KBM-7 (cell line): ENCODE results near the gene GRPEL1.
"Not testable (repeated sequence)": the region's sequence is repeated elsewhere in the genome, so short reads cannot be mapped to it uniquely, and the experiment has no call there.

Experiments
- DNase-seq: peaks from one replicate; pipeline ENCODE4 v3.0.0-alpha.2; 2015
- in situ Hi-C: fragments of 300-500 bp; cut with MboI; formaldehyde crosslinking; loops from 2 replicates; pipeline ENCODE4 v1.14.3; 2020; ENCODE audit warnings: low sequenced_read_pairs, low pct_unique_long_range_greater_than_20kb, mixed read lengths

Gene GRPEL1

DNA sequence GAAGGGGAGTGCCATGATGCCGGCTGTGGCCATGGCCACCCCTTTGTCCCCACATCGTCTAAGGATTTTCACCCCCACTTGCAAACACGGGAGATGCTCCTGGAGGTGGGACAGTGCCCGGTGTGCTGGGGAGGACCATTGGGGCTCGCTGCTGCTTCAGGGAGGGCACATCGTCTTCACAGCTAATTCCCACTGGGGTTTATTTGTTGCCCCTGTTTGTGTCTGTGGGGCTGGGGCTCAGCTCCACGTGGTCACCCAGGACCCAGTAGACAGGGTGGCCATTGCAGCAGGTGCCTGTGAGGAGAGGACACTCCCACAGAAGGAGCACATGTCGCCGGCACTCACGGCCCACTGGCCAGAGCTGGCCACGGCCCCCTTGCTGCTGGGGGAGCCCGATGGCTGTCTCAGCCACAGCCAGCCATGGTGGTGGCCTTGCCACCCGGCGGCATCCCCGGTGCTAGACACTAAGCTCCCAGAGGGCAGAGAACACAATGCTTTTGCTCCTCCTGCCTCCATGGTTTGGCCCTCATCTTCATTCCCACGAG, 27.8 kb upstream of the GRPEL1 start:
- no peak for DNase-seq
- in situ Hi-C loops = no loop called here

DNA sequence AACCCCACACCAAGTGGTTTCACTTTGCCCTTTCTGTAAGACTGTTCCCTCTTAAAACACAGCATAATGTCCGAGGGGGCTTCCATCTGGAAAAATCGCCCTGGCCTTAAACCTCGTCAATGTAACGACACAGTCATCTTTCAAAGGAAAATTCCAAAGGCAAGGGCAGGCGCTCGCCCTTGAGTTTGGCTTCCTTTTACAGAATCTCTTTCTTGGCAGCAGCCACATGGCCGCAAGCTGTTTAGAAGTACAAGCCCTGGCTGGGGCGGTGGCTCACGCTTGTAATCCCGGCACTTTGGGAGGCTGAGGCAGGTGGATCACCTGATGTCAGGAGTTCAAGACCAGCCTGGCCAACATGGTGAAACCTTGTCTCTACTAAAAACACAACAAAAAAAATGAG, 27.1 kb upstream of the GRPEL1 start:
- DNase-seq = no peak
- in situ Hi-C loops = no loop called here

DNA sequence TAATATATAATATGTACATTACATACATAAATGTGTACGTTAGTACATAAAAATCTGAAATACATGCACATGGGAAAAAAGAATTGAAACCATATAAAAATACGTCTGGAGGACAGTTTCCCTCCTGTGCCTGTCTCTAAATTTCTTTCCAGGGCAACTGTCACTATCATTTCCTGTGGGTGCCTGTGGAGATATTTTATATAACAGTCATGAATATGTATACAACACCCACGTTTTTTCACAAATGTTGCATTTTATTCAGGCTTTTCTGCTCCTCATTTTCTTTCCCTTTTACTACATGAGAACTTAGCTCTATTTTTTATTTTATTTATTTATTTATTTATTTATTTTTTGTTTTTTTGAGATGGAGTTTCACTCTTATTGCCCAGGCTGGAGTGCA, 24.2 kb upstream of the GRPEL1 start:
- in situ Hi-C loops = no loop called here
- no peak for DNase-seq

DNA sequence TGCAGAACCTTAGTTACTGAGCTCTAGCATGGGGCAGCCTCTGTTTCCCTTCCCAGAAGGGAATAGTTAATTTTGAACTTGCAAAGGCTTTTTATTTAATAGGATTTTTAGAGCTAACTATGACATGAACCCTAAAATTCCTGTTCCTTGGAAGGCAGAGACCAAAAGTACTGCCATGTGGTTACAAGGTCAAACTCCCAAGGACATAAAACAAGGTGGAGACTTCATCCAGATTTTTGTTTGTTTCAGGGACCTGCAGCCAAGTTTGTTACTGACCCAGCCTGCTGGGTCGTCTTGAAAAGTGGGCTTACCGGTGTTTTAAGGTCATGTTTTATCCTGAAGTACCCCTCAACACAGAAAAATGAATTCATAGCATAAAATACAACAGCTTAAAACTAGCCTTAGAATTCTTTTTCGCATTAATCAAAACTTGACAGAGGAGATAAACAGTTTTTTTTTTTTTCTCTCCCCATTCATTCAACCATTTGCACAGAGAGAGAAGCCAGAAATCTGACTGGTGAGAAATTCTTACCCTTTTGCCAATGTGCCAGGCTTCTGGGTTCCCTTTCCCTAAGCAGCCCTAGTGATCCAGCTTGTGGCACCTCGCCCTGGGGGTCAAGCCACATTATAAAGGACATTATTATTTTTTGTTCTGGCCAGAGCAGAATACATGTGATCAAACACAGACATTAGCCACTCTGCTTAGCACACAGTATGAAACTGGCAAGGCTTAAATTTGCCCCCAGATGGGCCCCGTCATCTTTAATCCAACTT, 21.5 kb upstream of the GRPEL1 start:
- in situ Hi-C loops = no loop called here
- no peak for DNase-seq

DNA sequence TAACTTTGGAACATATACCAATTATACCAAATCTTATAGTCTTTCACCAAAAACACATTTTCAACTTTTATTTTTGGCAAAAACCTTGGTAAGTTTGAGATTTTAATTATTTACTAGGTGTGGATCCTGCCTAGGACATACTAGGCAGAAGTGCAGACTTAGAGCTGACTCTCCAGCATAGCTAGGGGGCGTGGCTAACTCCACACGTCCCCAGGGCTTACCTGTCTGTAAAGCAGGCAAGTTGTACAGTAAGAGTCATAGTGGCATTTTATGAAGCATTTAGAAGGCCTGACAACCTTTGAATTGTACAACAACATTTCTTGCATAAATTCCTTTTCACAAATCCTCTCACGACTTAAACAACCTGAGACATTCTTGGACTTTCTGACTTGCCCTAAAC, 19.2 kb upstream of the GRPEL1 start:
- in situ Hi-C loops = no loop called here
- no peak for DNase-seq

DNA sequence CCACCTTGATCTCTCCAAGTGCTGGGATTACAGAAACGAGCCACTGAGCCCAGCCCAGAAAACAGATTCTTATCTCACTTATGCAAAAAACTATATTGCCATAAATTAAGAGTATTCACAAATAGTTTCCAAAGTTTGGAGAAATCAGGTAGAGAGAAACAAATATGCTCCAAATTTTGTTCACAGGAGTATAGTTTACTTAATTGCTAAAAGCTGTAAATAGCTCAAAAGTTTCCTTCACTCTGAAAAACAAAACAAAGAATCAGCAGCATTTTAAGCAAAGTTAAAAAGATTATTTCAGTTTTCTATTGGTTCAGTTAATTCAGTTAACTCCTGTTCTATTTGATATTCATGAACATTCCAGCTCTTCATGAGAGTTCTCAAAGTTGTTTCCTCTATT, 18.5 kb upstream of the GRPEL1 start:
- DNase-seq = no peak
- in situ Hi-C loops = no loop called here

DNA sequence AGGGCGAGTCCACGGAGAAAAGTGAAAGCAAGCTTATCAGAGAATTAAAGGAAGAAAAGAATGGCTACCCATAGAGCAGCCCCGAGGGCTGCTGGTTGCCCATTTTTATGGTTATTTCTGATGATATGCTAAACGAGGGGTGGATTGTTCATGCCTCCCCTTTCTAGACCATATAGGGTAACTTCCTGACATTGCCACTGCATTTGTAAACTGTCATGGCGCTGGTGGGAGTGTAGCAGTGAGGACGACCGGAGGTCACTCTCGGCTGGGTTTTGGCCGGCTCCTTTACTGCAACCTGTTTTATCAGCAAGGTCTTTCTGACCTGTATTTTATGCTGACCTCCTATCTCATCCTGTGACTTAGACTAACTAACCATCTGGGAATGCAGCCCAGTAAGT, 16.7 kb upstream of the GRPEL1 start:
- DNase-seq, in situ Hi-C loops: not testable (repeated sequence)

DNA sequence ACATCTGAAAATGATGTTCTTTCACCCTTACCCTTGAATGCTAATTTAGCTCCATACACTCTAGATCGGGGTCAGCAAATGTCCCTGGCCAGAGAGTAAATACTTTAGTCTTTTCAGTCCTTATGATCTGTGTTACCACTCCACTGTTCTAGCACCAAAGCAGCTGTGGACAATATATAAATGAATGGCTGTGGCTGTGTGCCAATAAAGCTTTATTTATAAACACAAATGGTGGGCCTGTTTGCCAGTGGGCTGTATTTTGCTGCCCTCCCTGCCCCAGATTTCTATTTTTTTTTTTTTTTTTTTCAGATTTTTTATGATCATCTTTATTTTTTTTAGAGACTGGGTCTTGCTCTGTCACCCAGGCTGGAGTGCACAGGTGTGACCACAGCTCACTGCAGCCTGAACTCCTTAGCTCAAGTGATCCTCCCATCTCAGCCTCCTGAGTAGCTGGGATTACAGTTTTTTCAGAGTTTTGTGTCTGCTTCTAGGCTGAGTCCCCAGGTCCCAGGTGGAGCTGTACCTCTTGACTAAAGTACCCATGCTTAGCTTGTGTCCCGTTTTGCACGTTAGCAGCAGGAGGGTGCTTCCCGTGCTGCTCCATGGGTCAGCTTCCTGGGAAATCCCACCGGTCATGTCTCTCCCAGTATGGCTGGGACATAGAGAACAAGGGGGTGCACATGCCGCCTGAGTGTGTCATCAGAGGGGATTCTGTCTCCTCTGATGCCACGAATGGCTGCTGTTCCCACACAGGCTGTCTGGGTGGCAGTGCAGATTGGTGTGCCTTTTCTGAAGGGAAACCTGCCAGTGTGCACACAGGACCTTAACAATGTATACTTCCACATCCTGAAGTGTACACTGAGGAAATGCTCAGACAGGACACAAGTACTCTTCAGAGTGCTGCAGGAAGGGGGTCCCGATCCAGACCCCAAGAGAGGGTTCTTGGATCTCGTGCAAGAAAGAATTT, 16.0 kb upstream of the GRPEL1 start:
- in situ Hi-C loops = no loop called here
- DNase-seq = no peak

DNA sequence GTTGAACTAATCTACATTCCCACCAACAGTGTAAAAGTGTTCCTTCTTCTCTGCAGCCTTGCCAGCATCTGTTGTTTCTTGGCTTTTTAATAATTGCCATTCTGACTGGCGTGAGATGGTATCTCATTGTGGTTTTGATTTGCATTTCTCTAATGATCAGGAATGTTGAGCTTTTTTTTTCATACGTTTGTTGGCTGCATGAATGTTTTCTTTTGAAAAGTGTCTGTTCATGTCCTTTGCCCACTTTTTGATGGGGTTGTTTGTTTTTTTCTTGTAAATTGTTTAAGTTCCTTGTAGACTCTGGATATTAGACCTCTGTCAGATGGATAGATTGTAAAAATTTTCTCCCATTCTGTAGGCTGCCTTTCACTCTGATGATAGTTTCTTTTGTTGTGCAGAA, 12.0 kb upstream of the GRPEL1 start:
- in situ Hi-C loops, DNase-seq: not testable (repeated sequence)

DNA sequence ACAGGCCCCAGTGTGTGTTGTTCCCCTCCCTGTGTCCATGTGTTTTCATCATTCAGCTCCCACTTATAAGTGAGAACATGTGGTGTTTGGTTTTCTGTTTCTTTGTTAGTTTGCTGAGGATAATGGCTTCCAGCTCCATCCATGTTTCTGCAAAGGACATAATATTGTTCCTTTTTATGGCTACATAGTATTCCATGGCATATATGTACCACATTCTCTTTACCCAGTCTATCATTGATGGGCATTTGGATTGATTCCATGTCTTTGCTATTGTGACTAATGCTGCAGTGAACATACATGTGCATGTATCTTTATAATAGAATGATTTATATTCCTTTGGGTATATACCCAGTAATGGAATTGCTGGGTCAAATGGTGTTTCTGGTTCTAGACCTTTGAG, 11.6 kb upstream of the GRPEL1 start:
- DNase-seq, in situ Hi-C loops: not testable (repeated sequence)

DNA sequence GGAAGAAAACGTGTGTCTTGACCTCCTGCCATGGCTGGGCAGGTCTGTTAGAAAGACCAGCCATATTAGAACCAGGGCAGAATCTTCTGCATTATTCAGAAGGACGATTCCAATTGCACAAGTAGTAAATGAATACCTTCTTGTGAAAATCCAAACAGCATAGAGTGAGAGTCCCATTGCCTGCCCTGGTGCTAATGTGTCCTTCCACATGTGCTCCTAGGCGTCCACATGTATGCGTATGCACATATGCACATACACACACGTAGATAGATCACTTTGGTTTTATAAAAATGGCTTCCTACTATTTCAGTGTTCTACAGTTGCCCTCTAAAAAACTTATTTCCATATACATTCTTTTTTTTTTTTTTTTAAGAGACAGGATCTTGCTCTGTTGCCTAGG, 10.2 kb upstream of the GRPEL1 start:
- in situ Hi-C loops = no loop called here
- no peak for DNase-seq

DNA sequence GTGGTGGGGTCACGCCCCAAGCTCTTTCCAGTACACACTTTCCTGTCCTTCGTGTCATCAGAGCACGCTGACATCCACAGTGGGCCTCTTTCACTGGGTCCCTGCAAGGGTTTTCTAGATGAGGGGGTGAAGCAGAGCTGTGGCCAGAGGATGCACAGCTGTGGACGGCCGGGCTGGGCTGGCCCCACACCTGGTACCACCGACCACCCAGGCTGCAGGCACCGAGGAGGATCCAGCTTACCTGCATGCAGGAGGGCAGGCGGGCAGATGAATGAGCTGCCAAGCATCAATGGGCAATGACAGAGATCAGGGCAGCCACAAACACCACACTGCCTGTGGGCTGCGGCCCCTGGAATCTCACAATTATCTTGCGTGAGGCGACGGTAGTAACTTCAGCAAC, 9.5 kb upstream of the GRPEL1 start:
- no peak for DNase-seq
- in situ Hi-C loops = no loop called here

DNA sequence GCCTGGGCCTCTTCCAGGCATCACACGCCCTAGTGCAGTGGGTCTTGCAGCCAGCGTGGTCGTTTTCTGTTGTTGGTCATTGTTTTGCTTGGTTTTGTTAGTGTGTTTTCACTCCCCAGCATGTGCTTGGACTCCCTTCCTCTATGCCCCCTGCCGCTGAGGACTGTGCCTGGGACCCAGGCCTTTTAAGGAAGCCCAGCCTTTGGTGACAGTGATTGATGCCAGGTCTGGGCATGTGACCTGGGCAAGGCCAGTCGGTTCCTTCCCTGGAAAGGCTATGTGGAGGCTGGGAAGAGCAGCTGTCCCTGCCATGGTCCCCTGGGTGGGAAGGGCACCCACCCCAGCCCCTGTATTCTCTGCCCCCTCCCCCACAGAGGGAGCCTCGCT, 8.8 kb upstream of the GRPEL1 start:
- in situ Hi-C loops = no loop called here
- no peak for DNase-seq

DNA sequence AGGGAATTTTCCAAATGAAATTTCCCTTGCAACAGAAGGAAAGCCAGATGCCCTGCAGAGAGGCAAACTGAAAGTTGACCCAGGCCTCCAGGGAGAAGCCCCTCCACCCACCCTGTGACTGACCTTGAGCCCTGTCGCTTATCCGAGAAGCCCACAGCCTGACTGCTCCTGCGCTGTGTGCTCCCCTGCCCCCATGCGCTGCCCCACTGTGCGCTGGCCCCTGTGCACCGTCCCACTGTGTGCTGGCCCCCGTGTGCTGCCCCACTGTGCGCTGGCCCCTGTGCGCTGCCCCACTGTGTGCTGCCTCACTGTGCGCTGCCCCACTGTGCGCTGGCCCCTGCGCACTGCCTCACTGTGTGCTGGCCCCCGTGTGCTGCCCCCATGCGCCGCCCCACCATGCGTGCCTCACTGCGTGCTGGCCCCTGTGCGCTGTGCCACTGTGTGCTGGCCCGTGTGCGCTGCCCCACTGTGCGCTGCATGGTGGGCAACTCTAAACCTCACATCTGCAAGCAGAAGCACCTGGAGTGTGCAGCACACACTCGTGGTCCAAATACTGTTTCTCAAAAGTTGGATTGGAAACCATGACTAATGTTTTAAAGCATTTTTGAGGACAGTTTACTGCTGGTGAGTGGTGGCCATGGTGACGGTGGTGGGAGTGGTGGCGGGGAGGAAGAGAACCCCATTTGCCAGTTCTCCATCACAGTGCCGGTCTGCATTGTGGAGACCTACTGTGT, 8.3 kb upstream of the GRPEL1 start:
- no peak for DNase-seq
- in situ Hi-C loops = no loop called here

DNA sequence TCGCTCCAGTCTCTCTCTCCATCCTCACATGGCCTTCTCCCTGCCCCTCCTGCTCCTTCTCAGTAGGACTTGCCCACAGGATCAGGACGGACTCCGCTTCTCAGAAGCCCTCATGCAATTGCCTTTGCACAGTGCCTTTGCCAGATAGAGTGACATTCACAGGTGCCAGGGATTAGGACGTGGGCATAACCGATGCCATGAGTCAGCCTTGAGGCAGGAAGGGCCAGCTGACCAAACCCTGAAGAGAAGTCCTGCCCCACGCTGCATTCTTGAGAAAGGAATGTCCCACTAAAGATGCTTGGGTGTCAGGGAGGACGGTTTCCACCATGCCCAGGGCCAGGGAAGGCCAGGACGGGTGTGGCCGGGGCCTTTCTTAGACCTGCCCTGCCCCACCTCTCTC, 6.6 kb upstream of the GRPEL1 start:
- in situ Hi-C loops = no loop called here
- no peak for DNase-seq

DNA sequence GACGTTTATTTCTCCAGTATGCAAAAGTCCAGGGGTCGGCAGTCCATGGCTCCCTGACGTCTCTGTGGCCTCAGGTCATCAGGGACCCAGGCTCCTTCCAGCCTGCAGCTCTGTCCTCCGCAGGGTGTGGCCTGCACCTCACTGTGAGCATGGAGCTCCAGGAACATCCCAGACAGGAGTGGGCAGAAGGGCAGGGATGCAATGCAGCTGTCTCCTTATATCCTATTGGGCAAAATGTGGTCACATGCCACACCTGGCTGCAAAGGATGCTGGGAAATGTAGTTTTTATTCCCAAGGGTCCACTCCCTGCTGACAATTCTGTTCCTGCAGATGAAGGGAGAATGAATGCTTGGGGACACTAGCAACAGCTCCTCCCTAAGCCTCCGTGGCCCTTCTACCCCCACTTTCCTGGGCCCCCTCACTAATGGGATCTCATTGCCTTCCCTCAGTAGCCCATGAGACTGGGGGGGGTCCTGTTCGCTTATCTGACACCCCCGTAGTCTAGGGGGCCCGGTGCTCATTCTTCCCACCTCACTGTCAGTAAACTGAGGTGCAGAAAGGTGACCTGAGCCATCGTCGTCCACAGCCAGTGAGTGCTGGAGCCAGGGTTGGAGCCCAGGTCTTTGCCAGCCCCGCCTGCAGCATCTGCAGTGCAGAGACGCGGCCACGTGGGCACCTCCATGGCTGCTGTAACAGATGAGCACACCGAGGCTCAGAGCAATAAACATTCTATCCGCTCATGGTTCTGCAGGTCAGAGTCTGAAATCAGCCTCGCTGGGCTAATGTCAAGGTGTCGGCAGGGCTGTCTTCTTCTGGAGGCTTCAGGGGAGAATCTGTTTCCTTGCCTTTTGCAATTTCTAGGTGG, 5.9 kb upstream of the GRPEL1 start:
- in situ Hi-C loops = no loop called here
- DNase-seq = peak; percentile 56

DNA sequence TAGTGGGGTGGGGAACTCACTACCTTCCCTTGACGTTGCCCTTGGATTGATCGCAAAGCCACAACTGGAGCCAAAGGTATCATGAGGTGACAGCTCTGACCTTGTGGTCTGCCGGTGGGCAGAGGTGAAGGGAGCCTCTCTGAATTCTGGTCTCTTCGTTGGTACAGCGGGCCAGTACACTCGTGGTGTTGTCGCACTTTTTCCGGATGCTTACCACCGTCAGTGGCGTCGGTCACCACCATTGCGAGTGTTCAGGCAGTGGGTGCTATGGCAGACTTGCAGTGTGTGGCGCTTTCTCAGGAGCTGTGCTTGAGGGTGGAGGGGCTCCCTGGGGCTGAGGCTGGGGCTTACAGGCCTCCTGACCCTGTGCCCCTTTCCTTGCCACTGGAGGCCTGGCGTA, 5.2 kb upstream of the GRPEL1 start:
- in situ Hi-C loops = no loop called here
- DNase-seq = no peak

DNA sequence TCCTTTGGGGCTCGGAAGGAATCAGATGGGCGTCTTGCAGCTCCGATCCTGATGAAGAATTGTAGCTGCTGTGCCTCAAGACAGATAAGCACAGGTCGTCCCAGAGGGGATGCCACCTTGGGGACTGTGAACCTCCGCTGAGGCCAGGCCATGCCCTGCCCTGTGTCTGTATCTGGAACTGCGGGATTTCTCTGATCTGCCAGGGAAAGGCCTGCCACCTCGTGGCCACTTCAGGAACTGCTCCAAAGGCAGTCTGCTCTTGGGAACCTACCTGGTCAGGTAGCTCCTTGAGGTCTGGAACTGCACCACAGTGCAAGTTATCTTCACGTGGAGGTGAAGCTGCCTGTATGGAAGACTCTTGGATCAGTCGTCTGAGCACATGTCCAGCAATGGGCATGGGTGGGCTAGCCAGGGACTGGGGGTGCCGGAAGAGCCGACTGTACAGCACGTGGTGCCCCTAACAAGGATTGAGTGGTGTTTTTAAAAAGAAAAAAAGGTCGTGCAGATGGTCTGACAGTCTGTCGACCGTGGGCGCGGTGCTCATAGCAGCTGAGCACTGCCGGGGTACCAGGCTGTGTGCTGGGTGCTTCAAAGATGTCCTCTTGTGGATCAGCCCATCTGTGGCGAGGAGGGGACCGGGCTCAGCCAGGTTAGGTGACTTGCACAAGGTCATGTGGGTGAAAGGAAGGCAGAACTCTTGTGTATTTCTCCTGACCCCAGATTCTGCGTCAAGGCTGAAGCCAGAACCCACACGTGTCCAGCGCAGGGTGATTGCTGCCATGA, 3.1 kb upstream of the GRPEL1 start:
- in situ Hi-C loops = no loop called here

More for the DNA sequence above, 3.1 kb upstream of the GRPEL1 start:
- peak; percentile 79 for DNase-seq
